IPS-20b (cell line): Measurements from ENCODE around the gene CHSY3.

ENCODE experiments used
- H3K27ac ChIP-seq: one replicate; pipeline ENCODE4 v1.5.1; 2013; ENCODE audit warnings: low read length
- H3K27me3 ChIP-seq: 2 replicates; pipeline ENCODE4 v1.6.1; 2013; ENCODE audit warnings: mild to moderate bottlenecking, low read length, inconsistent platforms; ENCODE audit not compliant: insufficient read depth
- H3K36me3 ChIP-seq: 2 replicates; pipeline ENCODE4 v1.6.1; 2013; ENCODE audit warnings: low read depth, mild to moderate bottlenecking, inconsistent platforms, low read length, moderate library complexity; ENCODE audit not compliant: insufficient read depth
- H3K4me1 ChIP-seq: 2 replicates; pipeline ENCODE4 v1.6.1; 2013; ENCODE audit warnings: mild to moderate bottlenecking, control low read depth, inconsistent platforms, low read length, moderate library complexity; ENCODE audit not compliant: insufficient read depth
- H3K4me3 ChIP-seq: 2 replicates; pipeline ENCODE4 v1.5.1; 2013; ENCODE audit warnings: mild to moderate bottlenecking, low read length, inconsistent platforms
- H3K9ac ChIP-seq: 2 replicates; pipeline ENCODE4 v1.6.1; 2013; ENCODE audit warnings: low read depth, mild to moderate bottlenecking, inconsistent platforms, low read length, moderate library complexity
- H3K9me3 ChIP-seq: 2 replicates; pipeline ENCODE4 v1.6.1; 2013; ENCODE audit warnings: mild to moderate bottlenecking, low read depth, low read length, inconsistent platforms; ENCODE audit not compliant: insufficient read depth

CHSY3 gene

GRCh38 chr5:129996896-129997295 lies 92.6 kb downstream of the CHSY3 start:
- H3K4me1 ChIP-seq: no peaks in the 10 kb centered on the region
- H3K27me3 ChIP-seq: no peaks in the 10 kb centered on the region
- H3K9ac ChIP-seq: no peak overlapping the region
- no peak overlapping the region for H3K4me3 ChIP-seq
- H3K36me3 ChIP-seq: no peaks in the 10 kb centered on the region
- no peak overlapping the region for H3K27ac ChIP-seq
- no peaks in the 10 kb centered on the region for H3K9me3 ChIP-seq

GRCh38 chr5:130000460-130000859 lies 96.2 kb downstream of the CHSY3 start:
- Histone ChIP-seq H3K9ac (no peak overlapping the region), H3K27ac (no peak overlapping the region), H3K4me3 (no peak overlapping the region), H3K9me3 (no peaks in the 10 kb centered on the region), H3K36me3 (no peaks in the 10 kb centered on the region), H3K4me1 (peaks cover 4% of the 10 kb centered on the region; the same call in 1 of the 2 replicates), H3K27me3 (no peaks in the 10 kb centered on the region)

- Histone ChIP-seq H3K27ac (no peak overlapping the region), H3K36me3 (no peaks in the 10 kb centered on the region), H3K9ac (no peak overlapping the region), H3K9me3 (no peaks in the 10 kb centered on the region), H3K4me1 (peaks cover 4% of the 10 kb centered on the region; the same call in 1 of the 2 replicates), H3K27me3 (no peaks in the 10 kb centered on the region), H3K4me3 (no peak overlapping the region)
These were observed 97.9 kb downstream of the CHSY3 start for GRCh38 chr5:130002183-130002582.

- Histone ChIP-seq H3K36me3 (no peaks in the 10 kb centered on the region), H3K27ac (no peak overlapping the region), H3K27me3 (no peaks in the 10 kb centered on the region), H3K4me1 (peaks cover 4% of the 10 kb centered on the region; the same call in 1 of the 2 replicates), H3K9ac (no peak overlapping the region), H3K4me3 (no peak overlapping the region), H3K9me3 (no peaks in the 10 kb centered on the region)
These were observed 98.6 kb downstream of the CHSY3 start for GRCh38 chr5:130002876-130003275.

GRCh38 chr5:130011986-130012385 lies 107.7 kb downstream of the CHSY3 start:
- Histone ChIP-seq H3K27me3 (no peaks in the 10 kb centered on the region), H3K36me3 (no peaks in the 10 kb centered on the region), H3K9ac (no peak overlapping the region), H3K9me3 (peaks cover 4% of the 10 kb centered on the region; the same call in 1 of the 2 replicates), H3K4me1 (no peaks in the 10 kb centered on the region), H3K4me3 (no peak overlapping the region), H3K27ac (no peak overlapping the region)

GRCh38 chr5:130017173-130017572 lies 112.9 kb downstream of the CHSY3 start:
- H3K27ac ChIP-seq: no peak overlapping the region
- no peak overlapping the region for H3K4me3 ChIP-seq
- H3K9ac ChIP-seq: no peak overlapping the region
- no peaks in the 10 kb centered on the region for H3K4me1 ChIP-seq
- H3K36me3 ChIP-seq: no peaks in the 10 kb centered on the region
- H3K27me3 ChIP-seq: no peaks in the 10 kb centered on the region
- H3K9me3 ChIP-seq: no peaks in the 10 kb centered on the region

GRCh38 chr5:130018641-130019040 lies 114.4 kb downstream of the CHSY3 start:
- Histone ChIP-seq H3K36me3 (no peaks in the 10 kb centered on the region), H3K9ac (no peak overlapping the region), H3K4me1 (no peaks in the 10 kb centered on the region), H3K27ac (no peak overlapping the region), H3K27me3 (no peaks in the 10 kb centered on the region), H3K4me3 (no peak overlapping the region), H3K9me3 (no peaks in the 10 kb centered on the region)

GRCh38 chr5:130021000-130021399 lies 116.7 kb downstream of the CHSY3 start:
- H3K9me3 ChIP-seq: no peaks in the 10 kb centered on the region
- no peaks in the 10 kb centered on the region for H3K27me3 ChIP-seq

GRCh38 chr5:130021876-130022275 lies 117.6 kb downstream of the CHSY3 start:
- Histone ChIP-seq H3K27me3 (no peaks in the 10 kb centered on the region), H3K36me3 (no peaks in the 10 kb centered on the region), H3K27ac (no peak overlapping the region), H3K9me3 (no peaks in the 10 kb centered on the region), H3K4me1 (no peaks in the 10 kb centered on the region), H3K9ac (no peak overlapping the region), H3K4me3 (no peak overlapping the region)

More at GRCh38 chr5:130021000-130021399, 116.7 kb downstream of the CHSY3 start:
- Histone ChIP-seq H3K4me3 (no peak overlapping the region), H3K4me1 (no peaks in the 10 kb centered on the region), H3K36me3 (no peaks in the 10 kb centered on the region), H3K27ac (no peak overlapping the region), H3K9ac (no peak overlapping the region)

- Histone ChIP-seq H3K27me3 (no peaks in the 10 kb centered on the region), H3K9me3 (no peaks in the 10 kb centered on the region), H3K4me1 (no peaks in the 10 kb centered on the region), H3K9ac (no peak overlapping the region), H3K4me3 (no peak overlapping the region), H3K27ac (no peak overlapping the region), H3K36me3 (no peaks in the 10 kb centered on the region)
These were observed 119.3 kb downstream of the CHSY3 start for GRCh38 chr5:130023604-130024003.

- H3K36me3 ChIP-seq: no peaks in the 10 kb centered on the region
- no peak overlapping the region for H3K9ac ChIP-seq
- H3K4me1 ChIP-seq: no peaks in the 10 kb centered on the region
- no peak overlapping the region for H3K27ac ChIP-seq
- H3K9me3 ChIP-seq: no peaks in the 10 kb centered on the region
- H3K27me3 ChIP-seq: no peaks in the 10 kb centered on the region
- no peak overlapping the region for H3K4me3 ChIP-seq
These were observed 119.7 kb downstream of the CHSY3 start for GRCh38 chr5:130024006-130024405.

GRCh38 chr5:130025511-130025910 lies 121.2 kb downstream of the CHSY3 start:
- no peak overlapping the region for H3K4me3 ChIP-seq
- no peak overlapping the region for H3K9ac ChIP-seq
- no peaks in the 10 kb centered on the region for H3K4me1 ChIP-seq
- H3K36me3 ChIP-seq: no peaks in the 10 kb centered on the region
- no peaks in the 10 kb centered on the region for H3K27me3 ChIP-seq
- H3K27ac ChIP-seq: no peak overlapping the region
- H3K9me3 ChIP-seq: no peaks in the 10 kb centered on the region

- Histone ChIP-seq H3K27ac (no peak overlapping the region), H3K4me1 (peaks cover 2% of the 10 kb centered on the region; the same call in 1 of the 2 replicates), H3K9me3 (no peaks in the 10 kb centered on the region), H3K9ac (no peak overlapping the region), H3K36me3 (no peaks in the 10 kb centered on the region), H3K27me3 (no peaks in the 10 kb centered on the region), H3K4me3 (no peak overlapping the region)
These were observed 128.5 kb downstream of the CHSY3 start for GRCh38 chr5:130032807-130033206.
